ENCODE data around the gene ZNF839.

Gene ZNF839

GRCh38 chr14:102377696-102378095 is 58.1 kb downstream of the ZNF839 start:
- no peak for DNase-seq (ENCODE audit: low read depth in 2 of 2, low spot score in 1 of 2)

GRCh38 chr14:102378830-102379229 is 59.3 kb downstream of the ZNF839 start:
- DNase-seq (ENCODE audit: low read depth in 2 of 2, low spot score in 1 of 2), result no peak

DNA sequence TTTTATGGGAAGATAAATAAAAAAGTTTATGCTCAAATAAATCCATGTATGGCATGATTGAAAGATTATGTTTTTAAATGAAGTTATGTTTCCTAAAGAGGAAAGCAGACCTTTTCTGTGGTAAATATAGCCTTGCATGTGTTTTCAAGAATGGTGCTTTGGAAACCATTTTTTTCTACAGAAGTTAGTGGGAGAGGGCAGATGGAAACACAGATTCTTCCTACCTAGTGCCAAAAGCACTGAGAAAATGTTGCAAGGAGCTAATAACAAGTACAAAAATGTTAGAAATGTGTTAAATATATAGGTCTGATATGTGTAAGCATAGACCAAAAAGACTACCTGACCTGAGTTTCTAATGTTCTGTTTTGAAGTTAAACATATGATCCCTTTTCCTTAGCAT is 67.5 kb downstream of the ZNF839 start:
- no peak for DNase-seq (ENCODE audit: low read depth in 2 of 2, low spot score in 1 of 2)

DNA sequence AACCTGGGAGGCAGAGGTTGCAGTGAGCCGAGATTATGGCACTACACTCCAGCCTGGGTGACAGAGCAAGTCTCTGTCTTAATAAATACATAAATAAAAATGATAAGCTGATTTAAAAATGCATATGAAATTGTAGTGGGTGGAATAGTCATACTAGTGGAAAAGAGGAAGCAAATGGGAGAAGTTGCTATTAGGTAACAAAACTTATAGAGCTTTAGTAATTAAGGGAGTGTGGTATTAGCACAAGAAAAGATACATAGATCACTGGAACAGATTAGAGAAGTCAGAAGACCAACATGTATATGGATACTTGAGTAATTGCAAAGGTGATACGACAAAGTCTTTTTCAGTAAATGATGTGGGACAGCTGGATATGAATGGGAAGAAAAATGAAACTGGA is 69.7 kb downstream of the ZNF839 start:
- no peak for DNase-seq (ENCODE audit: low read depth in 2 of 2, low spot score in 1 of 2)

DNA sequence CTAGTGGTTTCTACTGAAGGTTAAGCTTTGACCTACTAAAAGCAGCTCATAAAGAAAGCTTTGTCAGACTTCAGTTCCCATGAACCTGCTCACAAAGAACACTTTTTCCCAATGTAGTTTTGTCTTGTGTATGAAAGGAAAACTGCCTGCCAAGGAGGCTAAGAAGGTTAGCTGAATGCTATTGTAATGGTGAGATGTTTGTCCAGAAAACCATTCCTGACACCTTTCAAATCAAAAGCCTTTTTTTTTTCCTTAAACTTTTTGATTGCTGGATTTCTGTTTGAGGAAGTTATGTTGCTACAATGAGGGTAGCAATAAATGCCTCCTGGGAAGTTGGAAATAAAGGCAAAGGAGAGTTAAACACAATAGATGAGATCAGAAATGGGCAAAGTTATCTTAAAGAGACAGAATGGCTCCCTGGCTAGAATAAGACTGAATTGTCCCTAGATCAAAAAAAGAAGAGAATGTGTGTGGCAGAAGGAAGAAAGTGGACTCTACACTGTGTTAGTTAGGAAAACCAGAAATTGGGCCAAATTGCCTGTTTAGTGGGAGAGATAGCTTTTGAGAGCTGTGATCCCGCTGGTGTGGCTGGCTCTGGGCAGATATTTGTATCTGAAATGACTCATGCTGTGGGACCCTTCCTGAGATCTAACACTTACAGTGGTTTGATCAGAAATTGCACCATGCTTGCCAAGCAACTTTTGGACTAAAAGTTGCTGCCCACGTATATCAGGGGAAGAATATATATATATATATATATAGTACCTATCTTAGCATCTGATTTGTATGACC is 70.7 kb downstream of the ZNF839 start:
- DNase-seq (ENCODE audit: low read depth in 2 of 2, low spot score in 1 of 2), result no peak
